NCI-H146 treated with DMSO at 0.1 percent for 48 hours (cell line): ENCODE measurements around the gene TMEM87B.
A peak's percentile ranks its signal among the peaks of the same experiment; 100 is the strongest.

Experiments
- DNase-seq: peaks from one replicate; lab custom pipeline; 2025; ENCODE audit not compliant: unreplicated experiment; lab: John Stamatoyannopoulos, UW

Gene TMEM87B

GRCh38 chr2:112054847-112055729, at the start of gene TMEM87B:
TMEM87B (plus strand) TSS chr2:112055269; CDS start chr2:112055592, 323 bp downstream.
- DNase-seq = peak; percentile 93

GRCh38 chr2:112005406-112006075, 49.5 kb upstream of the TMEM87B start:
- DNase-seq = no peak

DNA sequence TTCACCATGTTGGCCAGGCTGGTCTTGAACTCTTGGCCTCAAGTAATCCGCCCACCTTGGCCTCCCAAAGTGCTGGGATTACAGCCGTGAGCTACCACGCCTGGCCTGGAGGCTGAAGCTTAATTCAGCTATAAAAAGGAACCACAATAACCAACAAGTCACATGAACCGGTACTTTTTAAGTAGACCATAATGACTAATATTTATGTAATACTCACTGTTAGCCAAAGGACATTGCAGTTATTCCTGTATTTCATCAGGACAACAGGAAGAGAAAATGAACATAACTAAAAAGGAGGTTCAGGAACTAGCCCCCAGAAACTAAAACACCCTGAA, 49.0 kb upstream of the TMEM87B start:
- no peak for DNase-seq

DNA sequence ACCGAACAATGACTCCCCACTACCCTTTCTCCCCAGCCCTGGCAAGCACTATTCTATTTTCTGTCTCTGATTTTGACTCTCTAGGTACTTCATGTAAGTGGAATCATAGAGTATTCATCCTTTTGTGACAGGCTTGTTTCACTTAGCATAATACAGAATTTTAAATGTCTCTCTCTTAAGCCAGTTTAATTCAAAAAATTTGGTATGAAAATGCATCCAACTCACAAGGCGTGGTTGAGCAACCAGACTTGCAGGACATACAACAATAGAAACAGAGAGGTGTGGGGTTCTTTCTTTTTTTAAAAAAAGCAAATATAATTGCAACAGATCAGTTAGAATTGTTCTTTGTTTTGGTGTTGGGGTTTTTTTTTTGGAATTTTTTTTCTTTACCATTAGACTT, 47.6 kb upstream of the TMEM87B start:
- DNase-seq = no peak

- no peak for DNase-seq
Measured at GRCh38 chr2:112008910-112009485, 46.1 kb upstream of the TMEM87B start.

DNA sequence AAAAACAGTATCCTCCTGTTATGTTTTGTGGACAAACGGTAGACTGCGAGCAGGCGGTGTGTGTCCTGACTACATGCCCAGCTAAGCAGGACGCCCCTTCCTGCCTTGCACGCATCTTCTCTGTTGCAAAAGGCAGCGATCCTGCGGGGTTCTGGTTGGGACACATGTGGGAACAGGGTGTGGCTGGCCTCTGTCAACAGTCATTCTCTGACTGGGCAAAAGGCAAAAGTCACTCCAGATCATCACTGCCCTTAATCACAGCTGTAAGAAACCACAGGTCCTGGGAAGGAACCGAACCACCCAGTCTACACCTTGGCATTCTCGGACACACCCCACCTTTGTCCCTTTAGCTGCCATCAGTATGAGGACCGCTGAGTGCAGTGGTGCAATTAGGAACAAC, 44.3 kb upstream of the TMEM87B start:
- DNase-seq = no peak

DNA sequence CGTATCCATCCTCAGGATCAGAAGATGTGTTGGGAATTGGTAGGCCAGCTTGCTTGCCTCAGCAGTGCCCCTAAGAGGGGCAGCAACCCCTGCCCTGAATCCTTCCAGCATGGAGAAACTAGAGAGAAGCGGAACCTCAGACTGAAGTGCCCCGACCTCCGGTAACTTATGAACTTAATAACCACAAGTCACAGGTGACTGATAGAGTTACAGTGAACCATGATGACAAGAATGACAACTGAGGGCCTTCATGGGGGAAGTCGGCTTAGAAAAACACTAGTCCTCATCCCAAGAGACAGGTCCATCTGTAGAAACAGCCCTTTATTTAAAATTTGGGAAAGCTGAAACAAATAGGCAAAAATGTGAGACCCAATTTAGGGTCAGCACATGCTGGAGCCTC, 42.5 kb upstream of the TMEM87B start:
- DNase-seq = no peak

DNA sequence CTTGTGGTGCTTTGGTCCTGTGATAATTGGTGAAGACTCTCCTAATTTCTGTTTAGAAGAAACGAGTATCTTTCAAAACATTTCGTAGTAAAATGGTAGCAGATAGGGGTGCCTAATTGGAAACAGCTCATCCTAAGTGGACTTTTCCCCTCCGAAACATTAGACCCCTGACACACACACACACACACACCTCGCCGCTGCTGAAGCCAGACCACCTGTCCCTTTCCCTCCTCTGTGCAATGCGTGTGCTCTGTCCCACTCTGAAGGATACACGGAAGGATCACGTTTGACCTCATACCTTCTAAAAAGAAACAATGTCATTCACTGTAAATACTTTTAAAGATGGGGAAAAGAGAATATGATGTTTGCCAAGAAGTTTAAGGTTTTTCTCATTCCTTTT, 36.2 kb upstream of the TMEM87B start:
- no peak for DNase-seq

DNA sequence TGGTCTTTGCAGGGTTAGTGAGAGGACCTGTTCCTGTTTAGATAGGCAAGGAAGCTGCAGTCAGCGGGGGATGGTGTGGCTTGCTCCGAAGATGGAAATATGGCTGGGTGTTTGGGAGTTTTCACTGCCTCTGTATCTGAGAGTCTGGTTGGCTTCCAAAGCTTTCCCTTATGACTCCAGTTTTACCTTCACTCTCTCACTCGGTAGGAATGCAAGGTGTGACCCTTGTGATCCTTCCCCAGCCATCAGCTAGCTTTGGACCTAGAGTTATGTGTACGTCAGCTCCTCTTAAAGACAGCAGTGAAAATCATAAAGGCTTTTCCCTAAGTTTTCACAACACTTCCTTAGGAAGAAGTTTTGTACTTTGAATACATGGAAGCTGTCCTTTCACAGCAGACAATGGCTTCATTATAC, 35.5 kb upstream of the TMEM87B start:
- no peak for DNase-seq

DNA sequence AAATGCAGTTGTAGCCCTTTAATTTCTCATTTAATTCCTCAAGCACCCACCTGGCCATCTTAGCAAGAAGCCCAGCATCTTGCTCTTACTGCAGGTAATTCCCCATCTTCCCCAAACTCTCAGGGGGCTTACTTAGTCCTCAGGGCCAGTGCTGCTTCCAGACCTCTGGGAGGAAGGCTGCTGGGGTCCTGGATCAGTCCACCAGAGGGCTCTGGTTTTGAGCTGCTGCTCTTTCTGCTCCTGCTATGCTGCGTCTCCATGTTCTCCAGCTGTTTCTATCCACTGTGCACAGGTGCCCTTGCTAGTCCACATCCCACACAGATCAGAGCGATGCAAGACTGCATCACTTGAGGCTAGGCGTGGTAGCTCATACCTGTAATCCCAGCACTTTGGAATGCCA, 34.5 kb upstream of the TMEM87B start:
- no peak for DNase-seq

DNA sequence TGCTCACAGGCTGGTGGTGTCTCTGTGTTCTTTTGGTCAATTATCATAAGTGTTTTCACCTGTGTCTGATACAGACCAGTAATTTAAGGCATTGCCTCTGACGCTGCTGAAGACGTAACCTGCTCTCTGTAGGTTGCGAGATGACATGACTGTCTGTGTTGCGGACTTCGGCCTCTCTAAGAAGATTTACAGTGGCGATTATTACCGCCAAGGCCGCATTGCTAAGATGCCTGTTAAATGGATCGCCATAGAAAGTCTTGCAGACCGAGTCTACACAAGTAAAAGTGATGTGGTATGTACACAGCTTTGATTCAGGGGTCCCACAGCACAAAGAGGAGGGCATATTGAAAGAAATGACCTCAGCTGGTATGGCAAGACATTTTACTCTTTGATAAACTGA, 33.8 kb upstream of the TMEM87B start:
- DNase-seq = no peak

DNA sequence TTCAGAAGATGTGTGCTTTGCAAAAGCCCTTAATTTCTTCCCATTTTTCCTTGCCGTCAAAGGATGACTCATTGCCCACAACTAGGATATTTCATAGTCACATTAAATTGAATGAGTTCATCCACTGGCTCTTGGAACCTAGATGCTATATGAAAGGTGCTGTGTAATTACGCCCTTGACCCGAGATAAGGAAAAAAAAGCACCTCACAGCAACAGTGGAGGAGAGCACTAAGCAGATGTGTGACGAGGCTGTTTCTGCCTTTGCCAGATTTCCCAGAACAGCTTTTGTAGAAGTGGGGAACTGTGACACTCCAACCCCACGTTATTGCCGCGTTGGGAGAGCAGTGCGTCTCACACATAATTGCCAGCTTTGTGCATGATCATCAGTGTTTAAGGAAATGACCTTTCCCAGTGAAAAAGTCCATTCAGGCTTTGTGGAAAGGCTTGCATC, 33.3 kb upstream of the TMEM87B start:
- no peak for DNase-seq

DNA sequence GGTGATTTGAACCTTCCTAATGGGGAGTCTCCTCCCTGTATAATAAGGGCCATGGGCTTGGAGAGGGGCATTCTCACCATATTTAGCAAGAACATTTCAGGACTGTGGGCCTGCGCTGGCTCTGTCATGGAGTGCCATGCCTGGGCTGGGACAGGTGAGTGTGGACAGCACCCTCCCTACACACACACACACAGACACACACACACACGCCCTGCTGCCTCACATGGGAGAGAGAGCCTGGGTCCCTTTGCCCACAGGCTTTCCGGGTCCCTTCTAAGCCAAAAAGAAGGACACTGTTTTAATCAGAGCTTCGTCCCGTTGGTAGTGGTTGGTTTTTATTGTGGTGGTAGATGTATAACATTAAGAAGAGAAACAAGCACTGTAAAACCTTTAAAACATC, 31.4 kb upstream of the TMEM87B start:
- DNase-seq = no peak

DNA sequence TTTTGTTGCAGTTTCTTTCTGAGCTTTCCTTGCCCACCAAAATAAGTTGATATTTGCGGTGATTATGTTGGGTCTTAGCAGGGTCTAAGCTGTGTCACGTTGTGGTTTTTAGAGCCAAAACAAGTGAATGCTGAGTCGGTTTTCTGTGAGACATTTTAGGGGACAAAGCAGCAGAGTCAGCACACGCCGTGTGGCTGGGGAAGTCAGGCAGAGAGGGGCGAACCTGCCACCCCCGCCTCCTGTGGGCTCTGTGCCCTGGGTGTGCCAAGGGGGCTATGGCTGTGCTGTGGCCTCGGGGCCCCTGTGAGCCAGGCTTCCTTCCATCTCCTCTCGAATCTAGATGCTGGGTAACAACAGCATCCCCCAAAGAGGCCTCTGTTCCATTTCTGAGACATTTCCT, 30.8 kb upstream of the TMEM87B start:
- DNase-seq = no peak

DNA sequence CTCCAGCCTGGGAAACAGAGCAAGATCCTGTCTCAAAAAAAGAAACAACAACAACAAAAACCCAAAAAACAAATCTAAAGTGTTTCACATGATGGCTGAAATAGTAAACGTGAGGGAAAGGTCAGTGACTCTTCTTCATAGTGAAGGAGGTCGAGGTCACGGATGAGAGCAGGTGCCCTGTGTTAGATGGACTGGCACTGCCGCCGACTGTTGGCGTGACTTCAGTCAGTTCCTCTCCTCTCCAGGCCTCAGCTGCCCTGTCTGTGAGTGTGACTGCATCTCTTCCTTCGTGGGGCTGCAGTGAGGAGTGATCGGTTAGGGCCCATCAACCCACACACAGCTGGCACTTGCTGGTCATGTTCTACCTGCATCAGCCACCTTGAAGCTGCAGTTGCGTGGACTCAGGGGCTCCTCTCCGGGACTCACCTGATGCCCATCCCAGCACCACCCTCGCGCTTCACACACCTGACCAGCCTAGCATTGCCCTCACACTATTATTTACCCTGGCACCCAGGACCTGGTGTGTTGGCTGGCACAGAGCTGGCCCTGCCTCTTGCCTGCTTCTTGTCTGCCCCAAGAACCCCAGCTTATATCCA, 30.1 kb upstream of the TMEM87B start:
- DNase-seq = no peak

DNA sequence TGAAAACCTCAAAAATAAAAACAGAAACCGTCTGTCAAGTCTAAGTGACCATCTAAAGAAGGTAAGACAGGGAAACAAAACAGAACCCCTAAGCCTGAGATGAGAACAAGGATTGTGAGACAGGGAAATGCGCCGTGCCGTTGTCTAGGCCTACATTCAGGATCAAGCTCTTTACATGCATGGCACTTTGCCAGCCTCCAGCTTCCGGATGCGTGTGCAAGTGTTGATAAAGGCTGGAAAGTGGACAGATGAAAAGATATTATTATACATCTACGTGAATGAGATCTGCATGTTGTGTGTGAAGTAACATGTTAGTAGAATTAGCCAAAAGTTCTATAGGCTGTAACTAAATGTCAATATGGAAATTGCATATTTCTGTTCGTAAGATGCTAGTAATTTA, 28.6 kb upstream of the TMEM87B start:
- DNase-seq = no peak

DNA sequence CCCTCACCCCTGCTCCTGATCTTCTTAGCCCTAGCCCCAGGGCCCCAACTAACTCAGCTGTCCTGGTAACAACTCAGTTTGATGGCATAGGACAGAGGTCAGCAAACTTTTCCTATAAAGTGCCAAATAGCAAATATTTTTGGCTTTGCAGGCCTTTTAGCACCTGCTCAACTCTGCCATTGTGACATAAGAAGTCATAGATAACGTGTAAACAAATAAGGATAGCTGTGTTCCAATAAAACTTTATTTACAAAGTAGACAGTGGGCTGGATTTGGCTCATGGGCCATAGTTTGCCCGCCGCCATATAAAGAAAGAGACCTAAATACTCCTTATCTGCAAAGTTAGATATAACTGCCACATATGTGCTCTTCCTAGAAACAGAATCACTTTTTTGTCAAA, 27.3 kb upstream of the TMEM87B start:
- DNase-seq = no peak

- DNase-seq = no peak
Measured at GRCh38 chr2:112029164-112029563, 25.9 kb upstream of the TMEM87B start.

DNA sequence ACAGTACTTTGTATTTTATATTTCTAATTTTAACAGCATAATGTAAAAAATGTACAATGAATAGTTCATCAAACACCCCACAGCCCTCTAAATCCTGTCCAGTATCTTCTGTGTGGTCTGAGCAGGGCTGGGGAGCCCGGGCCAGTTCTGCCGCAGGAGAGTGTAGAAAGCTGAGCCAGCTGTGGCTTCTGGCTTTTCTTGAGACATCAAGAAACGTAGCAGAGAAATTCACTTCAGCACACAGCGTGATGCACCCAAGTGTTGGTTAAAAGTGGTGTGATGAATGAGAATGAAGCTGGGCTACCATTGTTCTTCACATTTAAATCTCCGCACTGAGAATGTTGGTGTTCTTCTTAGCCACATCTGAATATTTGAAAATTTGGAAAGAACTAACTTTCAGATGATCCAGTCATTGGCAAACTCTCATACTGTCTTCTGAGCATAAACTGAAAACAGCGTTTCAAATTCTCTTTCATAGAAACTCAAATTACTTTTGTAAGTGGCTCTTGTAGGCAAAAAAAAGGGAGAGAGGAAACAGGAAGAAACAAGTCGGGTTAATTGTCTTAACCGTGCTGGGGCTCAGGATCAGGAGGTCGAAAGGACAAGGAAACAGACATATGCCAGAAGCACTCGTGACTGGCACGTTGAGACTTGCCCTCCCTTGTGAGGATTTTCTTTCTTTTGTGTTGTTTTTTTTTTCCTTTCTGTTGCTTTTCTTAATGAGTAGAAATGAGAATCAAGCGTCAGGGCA, 23.4 kb upstream of the TMEM87B start:
- no peak for DNase-seq

DNA sequence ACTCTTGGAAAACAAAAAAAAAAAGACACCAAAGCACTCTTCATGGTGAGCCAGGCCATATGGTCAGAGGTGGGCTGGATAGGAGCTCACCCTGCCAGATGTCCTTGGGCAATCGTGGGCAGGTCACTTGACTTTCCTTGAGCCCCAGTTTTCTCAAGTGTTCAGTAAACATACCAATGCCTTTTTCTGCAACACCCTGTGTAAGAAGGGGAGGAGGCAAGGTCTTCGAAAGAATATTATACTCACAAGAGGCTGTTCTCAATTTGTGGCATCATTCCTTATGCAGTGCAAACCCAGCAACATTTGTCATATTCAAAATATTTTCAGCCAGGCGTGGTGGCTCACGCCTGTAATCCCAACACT, 22.9 kb upstream of the TMEM87B start:
- no peak for DNase-seq
